ENCODE measurements around the gene NR2F2.

The NR2F2 gene

GRCh38 chr15:96348112-96349027, 17.9 kb downstream of the NR2F2 start:
- peaks cover 48 to 61% of the 10 kb centered on the region in 2 donors for H3K4me1 ChIP-seq (ENCODE audit: control insufficient read depth in 2 of 2, insufficient read depth in 1 of 2, low read depth in 1 of 2, low read length in 2 of 2)
- DNase-seq (ENCODE audit: low spot score), result no peak
- H2AK5ac ChIP-seq (ENCODE audit: low read depth, low read length), result no peak overlapping the region
- no peak overlapping the region for H2BK15ac ChIP-seq (ENCODE audit: low read length)
- H3K4me2 ChIP-seq (ENCODE audit: insufficient read depth, low read length, poor library complexity, severe bottlenecking), result no peak overlapping the region
- no peak overlapping the region for H3K14ac ChIP-seq (ENCODE audit: low read length)
- peaks cover 0 to 9% (median 0%) of the 10 kb centered on the region in 3 experiments for H3K27me3 ChIP-seq (ENCODE audit: control insufficient read depth in 3 of 3, insufficient read depth in 3 of 3, low read depth in 1 of 3, low read length in 3 of 3)
- no peak overlapping the region for H3K18ac ChIP-seq (ENCODE audit: low read length)
- no peak overlapping the region for H3K4ac ChIP-seq (ENCODE audit: low read length)
- whole genome bisulfite sequencing, 2 donors (ENCODE audit: extremely low coverage in 2 of 2, insufficient read length in 2 of 2, insufficient replicate concordance in 1 of 2), result no CpG with 5 or more reads among the region's 13 CpGs
- peaks cover 4 to 31% of the 10 kb centered on the region in 2 donors for H3K36me3 ChIP-seq (replicated peaks in 1 of 2; ENCODE audit: control insufficient read depth in 2 of 2, insufficient read depth in 2 of 2, low read length in 2 of 2)
- no peak overlapping the region for H4K8ac ChIP-seq (ENCODE audit: low read depth, low read length)
- no peak overlapping the region for H2BK12ac ChIP-seq (ENCODE audit: low read length)
- H3K9ac ChIP-seq (ENCODE audit: low read depth, low read length, poor library complexity), result no peak overlapping the region
- no peak overlapping the region for H2BK5ac ChIP-seq (ENCODE audit: low read length)
- H3K9me3 ChIP-seq (replicated peaks in 1 of 2; ENCODE audit: control insufficient read depth in 2 of 2, insufficient read depth in 1 of 2, low read depth in 1 of 2, low read length in 2 of 2), result no peaks in the 10 kb centered on the region
- no peak overlapping the region for H2BK120ac ChIP-seq (ENCODE audit: low read depth, low read length)
- H3K4me3 ChIP-seq (ENCODE audit: low read length in 2 of 2), result no peak overlapping the region
- H3K27ac ChIP-seq (replicated peaks; ENCODE audit: low read length), result no peak overlapping the region
- no peak overlapping the region for H3K23ac ChIP-seq (ENCODE audit: low read depth, low read length, poor library complexity)
- peaks cover 11% of the 10 kb centered on the region for H3K79me1 ChIP-seq (ENCODE audit: low read depth, low read length)
- no peak overlapping the region for H2AFZ ChIP-seq (ENCODE audit: low read length)
- no peak overlapping the region for H4K91ac ChIP-seq (ENCODE audit: low read depth, low read length, poor library complexity)

GRCh38 chr15:96349034-96349856, 18.7 kb downstream of the NR2F2 start:
- H3K9me3 ChIP-seq (replicated peaks in 1 of 2; ENCODE audit: control insufficient read depth in 2 of 2, insufficient read depth in 1 of 2, low read depth in 1 of 2, low read length in 2 of 2), result no peaks in the 10 kb centered on the region
- no peak overlapping the region for H4K8ac ChIP-seq (ENCODE audit: low read depth, low read length)
- H2BK12ac ChIP-seq (ENCODE audit: low read length), result no peak overlapping the region
- peaks cover 0 to 12% (median 0%) of the 10 kb centered on the region in 3 experiments for H3K27me3 ChIP-seq (ENCODE audit: control insufficient read depth in 3 of 3, insufficient read depth in 3 of 3, low read depth in 1 of 3, low read length in 3 of 3)
- no peak overlapping the region for H2AK5ac ChIP-seq (ENCODE audit: low read depth, low read length)
- H4K91ac ChIP-seq (ENCODE audit: low read depth, low read length, poor library complexity), result no peak overlapping the region
- WGBS, 2 donors (ENCODE audit: extremely low coverage in 2 of 2, insufficient read length in 2 of 2, insufficient replicate concordance in 1 of 2), result no CpG with 5 or more reads among the region's 4 CpGs
- no peak overlapping the region for H3K4me3 ChIP-seq (ENCODE audit: low read length in 2 of 2)
- H3K36me3 ChIP-seq (replicated peaks in 1 of 2; ENCODE audit: control insufficient read depth in 2 of 2, insufficient read depth in 2 of 2, low read length in 2 of 2), result peaks cover 4 to 23% of the 10 kb centered on the region in 2 donors
- H3K4ac ChIP-seq (ENCODE audit: low read length), result no peak overlapping the region
- H3K14ac ChIP-seq (ENCODE audit: low read length), result no peak overlapping the region
- H2BK5ac ChIP-seq (ENCODE audit: low read length), result no peak overlapping the region
- H3K4me1 ChIP-seq (ENCODE audit: control insufficient read depth in 2 of 2, insufficient read depth in 1 of 2, low read depth in 1 of 2, low read length in 2 of 2), result peaks cover 48 to 57% of the 10 kb centered on the region in 2 donors
- H3K79me1 ChIP-seq (ENCODE audit: low read depth, low read length), result peaks cover 7% of the 10 kb centered on the region
- H2AFZ ChIP-seq (ENCODE audit: low read length), result no peak overlapping the region
- no peak for DNase-seq (ENCODE audit: low spot score)
- no peak overlapping the region for H3K23ac ChIP-seq (ENCODE audit: low read depth, low read length, poor library complexity)
- no peak overlapping the region for H2BK15ac ChIP-seq (ENCODE audit: low read length)
- no peak overlapping the region for H3K18ac ChIP-seq (ENCODE audit: low read length)
- no peak overlapping the region for H3K27ac ChIP-seq (replicated peaks; ENCODE audit: low read length)
- H3K9ac ChIP-seq (ENCODE audit: low read depth, low read length, poor library complexity), result no peak overlapping the region
- no peak overlapping the region for H2BK120ac ChIP-seq (ENCODE audit: low read depth, low read length)
- H3K4me2 ChIP-seq (ENCODE audit: insufficient read depth, low read length, poor library complexity, severe bottlenecking), result no peak overlapping the region

- H3K79me1 ChIP-seq (ENCODE audit: low read depth, low read length), result peaks cover 2% of the 10 kb centered on the region
- no peak for DNase-seq (ENCODE audit: low spot score)
- H4K8ac ChIP-seq (ENCODE audit: low read depth, low read length), result no peak overlapping the region
- no peak overlapping the region for H3K4ac ChIP-seq (ENCODE audit: low read length)
- no peak overlapping the region for H3K18ac ChIP-seq (ENCODE audit: low read length)
- peaks cover 41 to 52% of the 10 kb centered on the region in 2 donors for H3K4me1 ChIP-seq (ENCODE audit: control insufficient read depth in 2 of 2, insufficient read depth in 1 of 2, low read depth in 1 of 2, low read length in 2 of 2)
- H2BK120ac ChIP-seq (ENCODE audit: low read depth, low read length), result no peak overlapping the region
- H2BK12ac ChIP-seq (ENCODE audit: low read length), result no peak overlapping the region
- peaks cover 0 to 18% (median 4%) of the 10 kb centered on the region in 3 experiments for H3K27me3 ChIP-seq (ENCODE audit: control insufficient read depth in 3 of 3, insufficient read depth in 3 of 3, low read depth in 1 of 3, low read length in 3 of 3)
- H3K14ac ChIP-seq (ENCODE audit: low read length), result no peak overlapping the region
- no peak overlapping the region for H2BK5ac ChIP-seq (ENCODE audit: low read length)
- no peak overlapping the region for H4K91ac ChIP-seq (ENCODE audit: low read depth, low read length, poor library complexity)
- no CpG with 5 or more reads among the region's 7 CpGs for WGBS, 2 donors (ENCODE audit: extremely low coverage in 2 of 2, insufficient read length in 2 of 2, insufficient replicate concordance in 1 of 2)
- peaks cover 0 to 15% of the 10 kb centered on the region in 2 donors for H3K36me3 ChIP-seq (replicated peaks in 1 of 2; ENCODE audit: control insufficient read depth in 2 of 2, insufficient read depth in 2 of 2, low read length in 2 of 2)
- H3K27ac ChIP-seq (replicated peaks; ENCODE audit: low read length), result no peak overlapping the region
- no peak overlapping the region for H3K4me2 ChIP-seq (ENCODE audit: insufficient read depth, low read length, poor library complexity, severe bottlenecking)
- no peak overlapping the region for H3K4me3 ChIP-seq (ENCODE audit: low read length in 2 of 2)
- H2BK15ac ChIP-seq (ENCODE audit: low read length), result no peak overlapping the region
- H3K23ac ChIP-seq (ENCODE audit: low read depth, low read length, poor library complexity), result no peak overlapping the region
- H2AFZ ChIP-seq (ENCODE audit: low read length), result no peak overlapping the region
- no peak overlapping the region for H2AK5ac ChIP-seq (ENCODE audit: low read depth, low read length)
- H3K9ac ChIP-seq (ENCODE audit: low read depth, low read length, poor library complexity), result no peak overlapping the region
- H3K9me3 ChIP-seq (replicated peaks in 1 of 2; ENCODE audit: control insufficient read depth in 2 of 2, insufficient read depth in 1 of 2, low read depth in 1 of 2, low read length in 2 of 2), result no peaks in the 10 kb centered on the region
Measured at GRCh38 chr15:96349857-96350720, 19.6 kb downstream of the NR2F2 start.
